GM18870 (cell line): ENCODE data around the gene FHOD3.
"Not testable (repeated sequence)": the region's sequence is repeated elsewhere in the genome, so short reads cannot be mapped to it uniquely, and the experiment has no call there.

Experiments
- ATAC-seq: cut with Tn5 transposase; IDR thresholded peaks from one replicate; pipeline ENCODE4 v1.9.1; 2021; ENCODE audit warnings: moderate library complexity; ENCODE audit not compliant: unreplicated experiment

FHOD3 gene

DNA sequence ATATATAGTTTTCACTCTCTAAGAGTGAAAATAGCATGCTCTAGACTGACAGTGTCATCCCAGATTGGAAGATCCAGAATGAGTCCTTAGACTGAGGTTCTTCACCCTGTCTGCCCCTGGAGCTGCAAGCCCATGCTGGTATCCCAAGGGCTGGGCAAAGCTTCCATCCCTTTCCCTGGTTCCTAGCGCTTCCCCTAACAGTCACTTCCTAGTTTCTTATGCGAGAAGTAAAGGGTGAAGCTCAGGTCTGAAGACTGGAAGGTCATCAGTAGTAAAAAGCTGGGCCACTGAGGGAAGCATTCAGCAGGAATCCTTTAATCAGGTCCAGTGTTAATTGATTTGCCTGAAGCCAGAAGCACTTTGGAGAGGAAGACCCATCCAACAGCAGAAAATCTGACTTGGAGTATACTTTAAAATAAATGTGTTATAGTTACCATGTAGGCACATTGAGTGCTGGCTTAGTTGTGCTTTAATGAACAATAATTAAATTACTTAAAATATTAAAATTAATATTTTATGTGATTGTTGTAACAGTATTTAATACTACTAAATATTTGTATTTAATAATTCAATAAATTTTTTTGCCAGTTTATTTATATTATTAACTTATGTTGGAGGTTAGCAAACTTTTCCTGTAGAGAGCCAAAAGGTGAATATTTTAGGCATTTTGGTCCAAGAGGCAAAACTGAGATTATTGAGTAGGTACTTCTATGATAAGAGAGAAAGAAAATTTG, 237.9 kb downstream of the FHOD3 start:
- no peak for ATAC-seq

GRCh38 chr18:36536426-36536825, 238.9 kb downstream of the FHOD3 start:
- no peak for ATAC-seq

DNA sequence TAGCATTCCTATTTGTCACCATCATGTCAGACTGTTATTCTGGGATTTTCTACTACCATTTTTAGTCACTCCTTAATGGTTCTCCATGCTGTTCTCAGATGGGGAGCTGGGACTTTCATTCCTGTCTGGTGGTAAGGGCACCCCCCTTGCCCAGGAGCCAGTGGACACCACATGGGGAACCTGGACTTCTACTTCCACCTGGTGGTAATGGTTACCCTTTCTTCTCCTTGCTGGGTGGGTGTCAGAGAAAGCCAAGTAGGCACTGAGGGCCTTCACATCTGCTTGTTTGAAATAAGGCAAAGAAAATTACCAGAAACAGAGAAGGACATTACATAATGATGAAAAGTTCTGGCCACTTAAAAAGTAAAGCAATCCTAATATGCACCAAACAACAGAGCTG, 239.8 kb downstream of the FHOD3 start:
- no peak for ATAC-seq

DNA sequence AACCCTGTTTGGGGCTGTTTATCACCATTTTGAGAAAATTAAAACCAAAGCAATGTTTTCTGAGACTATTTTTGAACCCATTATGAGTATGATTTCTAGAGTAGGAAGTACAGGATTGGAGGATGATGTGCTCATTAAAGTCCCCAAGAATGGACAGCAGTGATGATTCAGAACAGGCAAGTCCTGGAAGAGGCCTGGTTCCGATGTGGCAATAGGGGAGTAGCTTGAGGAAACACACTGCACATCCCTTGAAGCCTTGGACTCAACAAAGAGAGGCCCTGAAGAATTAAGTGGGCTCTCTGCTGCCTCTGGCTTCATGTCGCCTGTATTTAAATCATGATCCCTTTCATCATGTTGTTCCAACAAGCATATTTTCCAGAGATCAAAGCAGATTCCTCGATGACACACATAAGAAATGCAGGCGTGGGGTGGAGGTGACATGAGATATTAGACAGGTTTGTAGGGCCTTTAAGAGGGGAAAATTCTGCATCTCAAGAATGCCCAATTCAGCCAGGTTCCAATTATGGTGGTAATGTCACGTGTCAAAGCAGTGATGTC, 242.2 kb downstream of the FHOD3 start:
- no peak for ATAC-seq

DNA sequence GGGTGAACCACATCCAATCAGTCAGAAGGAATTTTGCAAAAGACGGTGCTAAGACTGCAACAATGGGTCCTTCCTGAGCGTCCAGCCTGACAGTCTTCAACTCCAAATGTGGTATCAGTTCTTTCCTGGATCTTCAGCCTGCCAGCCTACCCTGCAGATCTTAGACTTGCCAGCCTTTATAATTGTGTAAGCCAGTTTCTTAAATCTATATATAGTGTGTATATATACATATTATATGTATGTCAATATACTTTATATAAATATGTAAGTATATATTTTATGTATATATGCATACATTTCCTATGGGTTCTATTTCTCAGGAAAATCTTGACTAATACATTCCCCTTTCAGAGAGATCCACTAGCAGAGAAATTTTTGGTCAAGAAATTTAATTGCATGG, 245.5 kb downstream of the FHOD3 start:
- ATAC-seq = no peak

- no peak for ATAC-seq
These were observed 246.6 kb downstream of the FHOD3 start for GRCh38 chr18:36543991-36544725.

DNA sequence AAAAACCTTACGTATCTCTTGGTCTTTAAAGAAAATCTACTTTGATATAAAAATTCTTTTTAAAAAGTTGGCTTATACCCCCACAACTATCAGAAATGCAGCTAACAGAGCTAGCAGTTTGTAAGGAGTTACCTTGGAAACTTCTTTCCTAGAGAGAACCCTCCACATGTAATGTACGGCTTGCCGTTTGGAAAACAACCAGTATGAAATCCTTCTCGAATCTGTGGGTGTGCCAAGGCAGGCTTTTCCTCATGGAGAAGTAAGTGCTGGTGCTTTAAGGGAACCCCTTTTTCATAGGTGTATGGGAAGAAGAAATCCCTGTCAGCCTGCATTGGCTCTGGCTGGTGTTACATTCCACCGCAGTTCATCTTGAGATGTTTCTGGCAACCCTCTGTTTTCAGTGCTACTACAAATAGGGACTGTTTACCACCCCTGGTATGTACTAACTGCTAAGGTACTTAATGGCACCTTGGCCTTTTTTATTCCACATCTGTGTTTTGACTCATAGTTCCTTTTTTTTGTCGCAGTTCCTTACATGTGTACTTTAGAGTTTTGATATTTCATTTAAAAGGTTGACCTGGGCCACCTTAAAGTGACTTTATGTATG, 248.4 kb downstream of the FHOD3 start:
- ATAC-seq = no peak

DNA sequence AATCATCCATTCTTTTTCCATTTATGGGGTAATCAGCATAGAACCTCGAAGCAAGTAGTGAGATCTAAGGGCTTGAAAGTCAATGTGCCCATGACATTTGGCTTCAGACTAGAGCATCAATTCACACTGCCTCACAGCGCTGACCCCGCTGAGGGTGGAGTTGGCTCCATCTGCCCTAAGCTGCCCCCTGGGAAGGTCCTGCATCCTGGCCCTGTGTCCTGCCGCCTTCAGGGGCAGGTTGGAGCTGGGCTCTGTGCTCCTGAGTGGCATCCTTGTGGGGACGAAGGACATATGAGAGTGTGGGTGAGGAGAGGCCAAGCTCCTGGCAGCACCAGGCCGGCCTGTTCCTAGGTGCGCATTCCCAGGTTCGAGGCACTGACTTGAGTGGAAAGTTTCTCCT, 249.4 kb downstream of the FHOD3 start:
- no peak for ATAC-seq

DNA sequence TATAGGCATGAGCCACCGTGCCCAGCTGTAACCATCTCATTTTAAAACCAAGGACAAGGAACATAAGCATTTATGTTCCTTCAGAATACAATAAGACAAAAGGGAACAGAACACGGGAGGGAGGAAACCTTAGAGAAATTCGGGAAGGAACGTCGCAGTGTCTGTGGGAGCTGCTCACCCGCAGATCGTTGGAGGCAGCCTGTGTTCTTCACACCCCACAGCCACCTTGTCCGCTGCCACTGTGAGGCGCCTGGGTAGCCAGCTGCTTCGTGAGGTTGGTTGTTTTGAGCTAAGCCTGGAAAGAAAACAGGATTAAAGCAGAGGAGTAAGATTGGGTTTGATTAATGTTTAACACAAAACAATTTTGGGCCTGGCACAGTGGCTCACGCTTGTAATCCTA, 250.0 kb downstream of the FHOD3 start:
- ATAC-seq = no peak

DNA sequence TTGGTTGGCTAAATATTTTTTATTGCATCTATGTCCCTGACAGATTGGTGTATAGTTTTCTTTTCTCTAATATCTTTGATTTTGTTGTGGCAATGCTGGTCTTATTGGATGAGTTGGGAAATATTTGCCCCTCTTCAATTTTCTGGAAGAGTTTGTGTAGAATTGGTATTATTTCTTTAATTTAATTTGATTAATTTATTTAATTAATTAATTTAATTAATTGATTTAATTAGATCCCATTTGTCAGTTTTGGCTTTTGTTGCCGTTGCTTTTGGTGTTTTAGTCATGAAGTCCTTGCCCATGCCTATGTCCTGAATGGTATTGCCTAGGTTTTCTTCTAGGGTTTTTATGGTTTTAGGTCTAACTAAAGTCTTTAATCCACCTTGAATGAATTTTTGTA, 253.8 kb downstream of the FHOD3 start:
- not testable (repeated sequence) for ATAC-seq

DNA sequence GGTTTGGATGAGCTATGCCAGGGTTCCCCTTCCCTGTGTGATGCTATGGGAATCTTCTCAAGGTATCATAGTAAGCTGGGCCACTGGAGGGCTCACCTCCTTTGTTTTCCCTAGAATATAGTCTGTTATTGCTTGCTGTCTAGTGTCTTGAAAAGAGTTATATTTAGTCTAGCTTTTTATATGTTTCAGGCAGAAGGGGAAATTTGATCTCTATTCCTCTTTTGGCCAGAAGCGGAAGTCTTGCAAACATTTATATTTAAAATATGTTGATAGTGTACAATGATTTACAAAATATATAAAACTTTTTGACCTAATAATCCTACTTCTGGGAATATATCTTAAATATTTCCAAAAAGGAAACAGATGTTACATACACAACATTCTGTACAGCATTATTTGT, 260.7 kb downstream of the FHOD3 start:
- ATAC-seq = no peak

DNA sequence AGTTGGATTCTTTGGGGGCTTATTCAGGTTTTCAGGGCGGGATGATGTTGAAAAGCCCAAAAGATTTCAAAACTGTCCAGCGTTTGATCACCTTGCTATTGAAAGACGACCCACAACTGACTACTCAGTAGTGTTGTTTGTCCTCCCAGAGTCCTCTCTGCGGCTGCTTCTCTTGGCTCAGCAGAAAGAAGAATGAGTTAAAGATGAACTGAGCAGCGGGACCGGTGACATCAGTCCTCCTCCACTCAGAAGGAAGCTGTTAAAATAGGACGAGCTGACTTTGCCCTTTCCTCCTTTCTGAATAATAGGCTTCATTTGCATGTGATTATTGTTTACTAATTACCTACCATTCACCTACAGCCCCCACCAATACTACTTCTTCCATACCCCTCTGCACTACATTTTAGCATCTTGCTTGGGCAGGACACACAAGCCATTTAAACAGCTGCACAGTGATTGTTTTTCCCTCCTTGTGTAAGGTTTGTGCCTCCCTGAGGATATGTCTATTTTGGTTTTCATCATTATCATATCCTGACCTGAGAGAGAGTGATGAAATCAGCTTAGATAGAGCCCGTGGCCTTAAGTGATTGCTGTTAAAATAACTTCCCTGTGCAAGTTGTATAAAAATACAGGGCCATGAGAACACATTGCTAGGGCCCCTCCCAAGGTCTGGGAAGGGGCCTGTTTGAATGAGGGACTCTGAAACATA, 261.8 kb downstream of the FHOD3 start:
- no peak for ATAC-seq

GRCh38 chr18:36560187-36560586, 262.7 kb downstream of the FHOD3 start:
- ATAC-seq = no peak

- no peak for ATAC-seq
These were observed 263.5 kb downstream of the FHOD3 start for GRCh38 chr18:36561046-36561445.

DNA sequence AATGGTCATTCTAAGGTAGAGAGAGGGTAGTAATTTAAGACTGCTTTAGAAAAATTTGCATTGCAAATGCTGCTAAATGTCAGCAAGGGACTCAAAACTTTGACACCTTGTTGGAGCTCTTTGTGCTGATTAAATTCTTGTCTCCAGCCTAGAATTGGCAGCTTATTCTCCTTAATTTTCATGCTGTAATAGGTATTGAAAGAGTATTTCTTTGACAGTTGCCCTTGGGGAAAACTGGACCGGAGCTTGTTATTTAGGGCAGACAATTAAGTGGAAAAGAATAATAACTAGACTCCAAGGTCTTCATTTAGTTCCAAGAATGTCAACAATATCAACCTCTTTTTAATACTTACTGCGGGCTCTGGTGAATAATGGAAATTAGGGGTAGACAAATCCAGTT, 267.3 kb downstream of the FHOD3 start:
- ATAC-seq = no peak

- ATAC-seq = no peak
These were observed 270.3 kb downstream of the FHOD3 start for GRCh38 chr18:36567800-36568199.

GRCh38 chr18:36568487-36568886, 271.0 kb downstream of the FHOD3 start:
- ATAC-seq = no peak

DNA sequence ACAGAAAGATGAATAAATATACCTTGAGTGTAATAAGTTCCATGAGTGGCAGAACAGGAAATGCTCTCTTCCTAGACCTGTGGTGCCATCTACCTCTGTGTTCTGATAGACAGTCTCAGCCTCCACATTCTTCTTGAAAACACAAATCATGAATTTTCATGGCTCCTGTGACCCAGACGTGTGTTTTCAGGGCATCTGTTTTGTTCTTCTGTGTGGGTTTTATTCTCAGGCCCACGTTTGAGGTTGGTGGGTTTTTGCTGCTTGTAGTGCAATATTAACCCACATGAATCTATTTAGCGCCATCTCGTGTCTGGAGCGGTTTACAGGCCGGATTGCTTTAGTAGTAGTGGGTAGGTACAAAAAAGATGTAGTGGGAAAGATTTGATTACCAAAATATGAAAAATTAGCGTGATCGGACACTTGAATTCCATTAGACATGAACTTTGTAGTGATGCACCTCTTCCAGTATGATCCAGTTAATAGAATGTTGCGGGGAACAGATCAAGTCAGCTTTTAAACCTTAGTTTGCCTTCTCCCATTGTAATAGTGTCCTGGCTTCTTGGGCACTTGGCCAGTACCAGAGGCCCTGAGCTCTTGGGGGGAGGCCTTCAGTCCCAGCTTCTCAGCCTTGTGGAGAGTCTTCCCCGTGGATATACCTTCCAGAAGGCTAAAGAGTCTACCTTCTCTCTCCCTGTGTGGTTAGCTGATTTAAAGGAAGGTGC, 274.8 kb downstream of the FHOD3 start:
- ATAC-seq = no peak

DNA sequence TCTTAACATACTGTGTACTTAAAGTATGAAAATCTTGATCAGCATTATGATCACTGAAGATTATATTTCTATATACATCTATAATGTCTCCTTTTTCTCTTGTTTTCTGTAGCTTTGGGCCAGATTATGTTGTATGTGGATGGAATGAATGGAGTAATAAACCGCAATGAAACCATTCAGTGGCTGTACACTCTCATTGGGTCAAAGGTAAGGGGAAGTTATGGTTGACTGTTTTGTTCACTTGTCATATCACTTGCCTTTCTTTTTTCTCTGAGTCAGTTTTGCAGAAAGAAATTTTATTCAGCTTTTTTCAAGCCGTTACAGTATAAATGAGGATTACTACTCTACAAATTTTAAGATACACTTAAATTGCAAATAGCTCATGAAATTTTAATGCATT, 278.8 kb downstream of the FHOD3 start:
- ATAC-seq = no peak

GRCh38 chr18:36578871-36579710, 281.6 kb downstream of the FHOD3 start:
- no peak for ATAC-seq
